GM06990 (cell line): ENCODE data around the gene SF3B5.
"Not testable (repeated sequence)": the region's sequence is repeated elsewhere in the genome, so short reads cannot be mapped to it uniquely, and the experiment has no call there.

Experiments
- DNase-seq: peaks from one replicate; pipeline ENCODE4 v3.0.0-alpha.2; 2011; ENCODE audit not compliant: insufficient read length; ENCODE audit errors: extremely low read depth
- H3K27me3 ChIP-seq: replicated peaks from 2 replicates; pipeline ENCODE4 v1.6.0; 2011; ENCODE audit warnings: low read length; ENCODE audit not compliant: control insufficient read depth, insufficient read depth
- H3K36me3 ChIP-seq: 2 replicates; pipeline ENCODE4 v1.5.1; 2011; ENCODE audit warnings: low read length; ENCODE audit not compliant: control insufficient read depth, insufficient read depth
- H3K4me3 ChIP-seq: replicated peaks from 2 replicates; pipeline ENCODE4 v1.5.1; 2011; ENCODE audit warnings: low read depth, mild to moderate bottlenecking, control low read depth, low read length
- CTCF ChIP-seq: IDR thresholded peaks from 2 replicates; pipeline ENCODE4 v1.5.1; 2011; ENCODE audit warnings: low read length, control low read depth, mild to moderate bottlenecking, inconsistent platforms; ENCODE audit not compliant: insufficient read depth, poor library complexity, severe bottlenecking

The SF3B5 gene

DNA sequence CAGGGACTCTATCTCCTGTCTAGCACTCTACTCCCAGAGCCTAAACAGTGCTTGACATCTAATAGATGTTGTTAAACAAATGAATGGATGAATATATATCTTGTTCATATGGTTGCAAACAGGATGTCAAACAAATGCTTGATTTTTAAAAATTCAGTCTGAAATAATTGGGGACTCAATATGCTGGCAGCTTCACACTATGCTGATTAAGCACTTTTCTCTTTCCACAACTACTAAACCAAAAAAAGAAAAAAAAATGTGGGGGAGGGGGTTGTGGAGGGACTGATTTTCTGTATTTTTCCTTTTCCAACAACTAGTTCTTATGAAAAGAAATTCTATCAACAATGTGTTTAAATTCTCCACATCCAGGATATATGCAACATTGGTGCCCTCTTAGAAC, 42.9 kb downstream of the SF3B5 start:
- TF ChIP-seq CTCF, result no peak
- H3K4me3 ChIP-seq, result no peak overlapping the region
- no peaks in the 10 kb centered on the region for H3K27me3 ChIP-seq
- H3K36me3 ChIP-seq, result no peaks in the 10 kb centered on the region
- no peak for DNase-seq

- H3K4me3 ChIP-seq, result no peak overlapping the region
- no peak for TF ChIP-seq CTCF
These were observed 46.0 kb downstream of the SF3B5 start for GRCh38 chr6:144049386-144049785.

DNA sequence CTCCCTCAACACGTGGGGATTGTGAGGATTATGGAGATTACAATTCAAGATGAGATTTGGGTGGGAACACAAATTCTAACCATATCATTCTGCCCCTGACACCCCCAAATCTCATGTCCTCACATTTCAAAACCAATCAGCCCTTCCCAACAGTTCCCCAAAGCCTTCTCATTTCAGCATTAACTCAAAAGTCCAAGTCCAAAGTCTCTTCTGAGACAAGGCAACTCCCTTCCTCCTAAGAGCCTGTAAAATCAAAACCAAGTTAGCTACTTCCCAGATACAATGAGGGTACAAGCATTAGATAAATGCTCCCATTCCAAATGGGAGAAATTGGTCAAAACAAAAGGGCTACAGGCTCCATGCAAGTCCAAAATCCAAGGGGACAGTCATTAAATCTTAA, 47.7 kb downstream of the SF3B5 start:
- Histone ChIP-seq H3K36me3 (no peaks in the 10 kb centered on the region), H3K27me3 (no peaks in the 10 kb centered on the region), H3K4me3 (no peak overlapping the region)
- no peak for TF ChIP-seq CTCF
- DNase-seq, result no peak

More at GRCh38 chr6:144049386-144049785, 46.0 kb downstream of the SF3B5 start:
- DNase-seq, result no peak
- Histone ChIP-seq H3K36me3 (no peaks in the 10 kb centered on the region), H3K27me3 (no peaks in the 10 kb centered on the region)

- H3K4me3 ChIP-seq, DNase-seq, H3K36me3 ChIP-seq, H3K27me3 ChIP-seq: not testable (repeated sequence)
These were observed 48.7 kb downstream of the SF3B5 start for GRCh38 chr6:144046672-144047071.

DNA sequence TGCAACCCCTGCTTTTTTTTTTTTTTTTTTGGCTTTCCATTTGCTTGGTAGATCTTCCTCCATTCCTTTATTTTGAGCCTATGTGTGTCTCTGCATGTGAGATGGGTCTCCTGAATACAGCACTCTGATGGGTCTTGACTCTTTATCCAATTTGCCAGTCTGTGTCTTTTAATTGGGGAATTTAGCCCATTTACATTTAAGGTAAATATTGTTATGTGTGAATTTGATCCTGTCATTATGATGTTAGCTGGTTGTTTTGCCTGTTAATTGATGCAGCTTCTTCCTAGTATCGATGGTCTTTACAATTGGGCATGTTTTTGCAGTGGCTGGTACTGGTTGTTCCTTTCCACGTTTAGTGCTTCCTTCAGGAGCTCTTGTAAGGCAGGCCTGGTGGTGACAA, 50.4 kb downstream of the SF3B5 start:
- not testable (repeated sequence) for H3K4me3 ChIP-seq, DNase-seq, H3K27me3 ChIP-seq, H3K36me3 ChIP-seq
